Measurements from ENCODE around the gene JMJD8.

The JMJD8 gene

DNA sequence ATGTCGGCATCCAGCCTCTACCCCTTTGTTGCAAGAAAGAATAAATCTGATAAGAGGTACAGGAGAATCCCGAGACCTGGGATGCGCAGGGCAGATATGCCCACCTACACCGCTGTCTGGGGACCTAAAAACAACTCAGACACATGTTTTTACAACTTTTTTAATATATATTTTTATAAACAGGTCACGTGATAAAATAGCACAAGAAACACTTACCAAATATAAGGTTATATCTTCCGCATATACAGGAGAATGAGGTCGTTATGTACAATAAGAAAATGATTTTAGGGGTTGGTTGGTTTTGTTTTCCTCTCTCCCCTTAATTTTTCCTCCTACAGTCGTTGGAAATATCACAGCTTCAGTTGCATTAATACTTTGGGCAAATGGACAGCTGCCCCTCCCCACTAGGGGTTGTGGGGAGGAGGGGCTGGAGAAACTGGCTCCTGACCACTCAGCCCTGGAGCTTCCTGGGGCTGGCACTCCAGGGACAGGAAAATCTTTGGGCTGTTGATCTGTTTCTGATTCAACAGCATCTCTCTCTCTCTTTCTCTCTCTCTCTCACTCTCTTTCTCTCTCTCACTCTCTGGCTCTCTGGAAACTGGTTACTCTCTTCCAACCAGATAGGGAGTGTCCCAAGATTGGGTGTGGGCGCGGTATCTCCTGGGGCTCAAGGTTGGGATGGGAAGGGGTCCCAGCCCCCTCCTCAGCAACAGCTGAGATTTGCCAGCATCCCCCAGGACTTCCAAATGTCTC is 8.4 kb upstream of the JMJD8 start (continued):
- TF ChIP-seq, protein P1, sequence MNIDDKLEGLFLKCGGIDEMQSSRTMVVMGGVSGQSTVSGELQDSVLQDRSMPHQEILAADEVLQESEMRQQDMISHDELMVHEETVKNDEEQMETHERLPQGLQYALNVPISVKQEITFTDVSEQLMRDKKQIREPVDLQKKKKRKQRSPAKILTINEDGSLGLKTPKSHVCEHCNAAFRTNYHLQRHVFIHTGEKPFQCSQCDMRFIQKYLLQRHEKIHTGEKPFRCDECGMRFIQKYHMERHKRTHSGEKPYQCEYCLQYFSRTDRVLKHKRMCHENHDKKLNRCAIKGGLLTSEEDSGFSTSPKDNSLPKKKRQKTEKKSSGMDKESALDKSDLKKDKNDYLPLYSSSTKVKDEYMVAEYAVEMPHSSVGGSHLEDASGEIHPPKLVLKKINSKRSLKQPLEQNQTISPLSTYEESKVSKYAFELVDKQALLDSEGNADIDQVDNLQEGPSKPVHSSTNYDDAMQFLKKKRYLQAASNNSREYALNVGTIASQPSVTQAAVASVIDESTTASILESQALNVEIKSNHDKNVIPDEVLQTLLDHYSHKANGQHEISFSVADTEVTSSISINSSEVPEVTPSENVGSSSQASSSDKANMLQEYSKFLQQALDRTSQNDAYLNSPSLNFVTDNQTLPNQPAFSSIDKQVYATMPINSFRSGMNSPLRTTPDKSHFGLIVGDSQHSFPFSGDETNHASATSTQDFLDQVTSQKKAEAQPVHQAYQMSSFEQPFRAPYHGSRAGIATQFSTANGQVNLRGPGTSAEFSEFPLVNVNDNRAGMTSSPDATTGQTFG (tag by site-specific recombination; IDR thresholded peaks at IDR 0.05; ENCODE audit: borderline replicate concordance): no peak
- TF ChIP-seq, protein P2, sequence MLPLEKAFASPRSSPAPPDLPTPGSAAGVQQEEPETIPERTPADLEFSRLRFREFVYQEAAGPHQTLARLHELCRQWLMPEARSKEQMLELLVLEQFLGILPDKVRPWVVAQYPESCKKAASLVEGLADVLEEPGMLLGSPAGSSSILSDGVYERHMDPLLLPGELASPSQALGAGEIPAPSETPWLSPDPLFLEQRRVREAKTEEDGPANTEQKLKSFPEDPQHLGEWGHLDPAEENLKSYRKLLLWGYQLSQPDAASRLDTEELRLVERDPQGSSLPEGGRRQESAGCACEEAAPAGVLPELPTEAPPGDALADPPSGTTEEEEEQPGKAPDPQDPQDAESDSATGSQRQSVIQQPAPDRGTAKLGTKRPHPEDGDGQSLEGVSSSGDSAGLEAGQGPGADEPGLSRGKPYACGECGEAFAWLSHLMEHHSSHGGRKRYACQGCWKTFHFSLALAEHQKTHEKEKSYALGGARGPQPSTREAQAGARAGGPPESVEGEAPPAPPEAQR (tag by site-specific recombination; IDR thresholded peaks at IDR 0.05): no peak
- TF ChIP-seq ZNF747 (tag by site-specific recombination; IDR thresholded peaks at IDR 0.05) (no peak), ZNF473 (tag by site-specific recombination; IDR thresholded peaks at IDR 0.05) (no peak), GLI4 (tag by site-specific recombination; IDR thresholded peaks at IDR 0.05) (no peak), ZNF76 (tag by site-specific recombination; IDR thresholded peaks at IDR 0.05; ENCODE audit: borderline replicate concordance, low read depth) (no peak), ZNF660 (tag by site-specific recombination; IDR thresholded peaks at IDR 0.05) (no peak), ZNF544 (tag by site-specific recombination; IDR thresholded peaks at IDR 0.05) (no peak), ZNF132 (tag by site-specific recombination; IDR thresholded peaks at IDR 0.05; ENCODE audit: borderline replicate concordance) (no peak), ZNF48 (tag by site-specific recombination; IDR thresholded peaks at IDR 0.05) (no peak), KLF8 (tag by site-specific recombination; IDR thresholded peaks at IDR 0.05) (no peak), ZNF776 (tag by site-specific recombination; IDR thresholded peaks at IDR 0.05; ENCODE audit: borderline replicate concordance) (no peak), HOXA7 (CRISPR knock-in tag; IDR thresholded peaks at IDR 0.05; ENCODE audit: borderline replicate concordance) (no peak), BCL11B (tag by site-specific recombination; IDR thresholded peaks at IDR 0.05; ENCODE audit: low read depth) (no peak), ZNF785 (tag by site-specific recombination; IDR thresholded peaks at IDR 0.05) (no peak), ZFHX2 (tag by site-specific recombination; conservative IDR thresholded peaks at IDR 0.05) (no peak), ZNF530 (tag by site-specific recombination; IDR thresholded peaks at IDR 0.05; ENCODE audit: low read depth) (no peak), ZBTB48 (tag by site-specific recombination; IDR thresholded peaks at IDR 0.05) (no peak), ZNF394 (tag by site-specific recombination; IDR thresholded peaks at IDR 0.05; ENCODE audit: borderline replicate concordance) (no peak), ZNF560 (tag by site-specific recombination; IDR thresholded peaks at IDR 0.05; ENCODE audit: borderline replicate concordance) (no peak), ZNF654 (tag by site-specific recombination; IDR thresholded peaks at IDR 0.05; ENCODE audit: low read depth) (no peak), ZNF707 (tag by site-specific recombination; IDR thresholded peaks at IDR 0.05) (no peak), ZNF10 (tag by site-specific recombination; IDR thresholded peaks at IDR 0.05) (no peak), ZNF558 (tag by site-specific recombination; IDR thresholded peaks at IDR 0.05) (no peak), ZNF596 (tag by site-specific recombination; IDR thresholded peaks at IDR 0.05) (peak; percentile 97), ZNF555 (tag by site-specific recombination; conservative IDR thresholded peaks at IDR 0.05) (no peak), RBAK (tag by site-specific recombination; IDR thresholded peaks at IDR 0.05) (no peak)
- TF ChIP-seq, protein P3, sequence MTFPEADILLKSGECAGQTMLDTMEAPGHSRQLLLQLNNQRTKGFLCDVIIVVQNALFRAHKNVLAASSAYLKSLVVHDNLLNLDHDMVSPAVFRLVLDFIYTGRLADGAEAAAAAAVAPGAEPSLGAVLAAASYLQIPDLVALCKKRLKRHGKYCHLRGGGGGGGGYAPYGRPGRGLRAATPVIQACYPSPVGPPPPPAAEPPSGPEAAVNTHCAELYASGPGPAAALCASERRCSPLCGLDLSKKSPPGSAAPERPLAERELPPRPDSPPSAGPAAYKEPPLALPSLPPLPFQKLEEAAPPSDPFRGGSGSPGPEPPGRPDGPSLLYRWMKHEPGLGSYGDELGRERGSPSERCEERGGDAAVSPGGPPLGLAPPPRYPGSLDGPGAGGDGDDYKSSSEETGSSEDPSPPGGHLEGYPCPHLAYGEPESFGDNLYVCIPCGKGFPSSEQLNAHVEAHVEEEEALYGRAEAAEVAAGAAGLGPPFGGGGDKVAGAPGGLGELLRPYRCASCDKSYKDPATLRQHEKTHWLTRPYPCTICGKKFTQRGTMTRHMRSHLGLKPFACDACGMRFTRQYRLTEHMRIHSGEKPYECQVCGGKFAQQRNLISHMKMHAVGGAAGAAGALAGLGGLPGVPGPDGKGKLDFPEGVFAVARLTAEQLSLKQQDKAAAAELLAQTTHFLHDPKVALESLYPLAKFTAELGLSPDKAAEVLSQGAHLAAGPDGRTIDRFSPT (tag by site-specific recombination; IDR thresholded peaks at IDR 0.05): no peak
- TF ChIP-seq, protein P4, sequence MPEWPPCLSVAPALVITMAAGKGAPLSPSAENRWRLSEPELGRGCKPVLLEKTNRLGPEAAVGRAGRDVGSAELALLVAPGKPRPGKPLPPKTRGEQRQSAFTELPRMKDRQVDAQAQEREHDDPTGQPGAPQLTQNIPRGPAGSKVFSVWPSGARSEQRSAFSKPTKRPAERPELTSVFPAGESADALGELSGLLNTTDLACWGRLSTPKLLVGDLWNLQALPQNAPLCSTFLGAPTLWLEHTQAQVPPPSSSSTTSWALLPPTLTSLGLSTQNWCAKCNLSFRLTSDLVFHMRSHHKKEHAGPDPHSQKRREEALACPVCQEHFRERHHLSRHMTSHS (tag by site-specific recombination; IDR thresholded peaks at IDR 0.05): no peak
- TF ChIP-seq, protein P5, sequence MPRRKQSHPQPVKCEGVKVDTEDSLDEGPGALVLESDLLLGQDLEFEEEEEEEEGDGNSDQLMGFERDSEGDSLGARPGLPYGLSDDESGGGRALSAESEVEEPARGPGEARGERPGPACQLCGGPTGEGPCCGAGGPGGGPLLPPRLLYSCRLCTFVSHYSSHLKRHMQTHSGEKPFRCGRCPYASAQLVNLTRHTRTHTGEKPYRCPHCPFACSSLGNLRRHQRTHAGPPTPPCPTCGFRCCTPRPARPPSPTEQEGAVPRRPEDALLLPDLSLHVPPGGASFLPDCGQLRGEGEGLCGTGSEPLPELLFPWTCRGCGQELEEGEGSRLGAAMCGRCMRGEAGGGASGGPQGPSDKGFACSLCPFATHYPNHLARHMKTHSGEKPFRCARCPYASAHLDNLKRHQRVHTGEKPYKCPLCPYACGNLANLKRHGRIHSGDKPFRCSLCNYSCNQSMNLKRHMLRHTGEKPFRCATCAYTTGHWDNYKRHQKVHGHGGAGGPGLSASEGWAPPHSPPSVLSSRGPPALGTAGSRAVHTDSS (tag by site-specific recombination; IDR thresholded peaks at IDR 0.05): no peak
- TF ChIP-seq, protein P6, sequence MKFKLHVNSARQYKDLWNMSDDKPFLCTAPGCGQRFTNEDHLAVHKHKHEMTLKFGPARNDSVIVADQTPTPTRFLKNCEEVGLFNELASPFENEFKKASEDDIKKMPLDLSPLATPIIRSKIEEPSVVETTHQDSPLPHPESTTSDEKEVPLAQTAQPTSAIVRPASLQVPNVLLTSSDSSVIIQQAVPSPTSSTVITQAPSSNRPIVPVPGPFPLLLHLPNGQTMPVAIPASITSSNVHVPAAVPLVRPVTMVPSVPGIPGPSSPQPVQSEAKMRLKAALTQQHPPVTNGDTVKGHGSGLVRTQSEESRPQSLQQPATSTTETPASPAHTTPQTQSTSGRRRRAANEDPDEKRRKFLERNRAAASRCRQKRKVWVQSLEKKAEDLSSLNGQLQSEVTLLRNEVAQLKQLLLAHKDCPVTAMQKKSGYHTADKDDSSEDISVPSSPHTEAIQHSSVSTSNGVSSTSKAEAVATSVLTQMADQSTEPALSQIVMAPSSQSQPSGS (tag by site-specific recombination; IDR thresholded peaks at IDR 0.05; ENCODE audit: low read depth): no peak

Measured in HEK293 (cell line).